Transverse colon (tissue), 4 donors: ENCODE results near the gene PRDM1.

Experiments
- CTCF ChIP-seq, 5 experiments: fragments of 200-600 bp in 3 of 5; fragments of 450-650 bp in 2 of 5; sonication (generic) in 3 of 5; IDR thresholded peaks; 1 replicate in 2 of 5; 2 replicates in 3 of 5; pipeline ENCODE4 v1.5.1; 2016 to 2017; ENCODE audit warnings: antibody characterized with exemption in 5 of 5, inconsistent platforms in 3 of 5, mild to moderate bottlenecking in 2 of 5, moderate library complexity in 1 of 5
- POLR2AphosphoS5 ChIP-seq, 3 donors: sonication (generic); formaldehyde crosslinking; IDR thresholded peaks; one replicate each; pipeline ENCODE4 v1.6.1; 2016; ENCODE audit warnings: antibody characterized with exemption in 3 of 3

GRCh38 chr6:106100755-106101154 lies 14.6 kb downstream of the PRDM1 start:
- TF ChIP-seq CTCF (IDR thresholded peaks at IDR 0.05) (no peak), POLR2AphosphoS5 (IDR thresholded peaks at IDR 0.05) (no peak)
